Measurements from ENCODE around the gene TFDP3. TPM values are rescaled to one million over a fixed set of nuclear protein-coding genes. Genes with fewer than 3 reads are reported as not detected.

TFDP3 gene
- total and polyA plus RNA-seq, 5 donors: not detected

GRCh38 chrX:133232331-133232730, 14.2 kb upstream of the TFDP3 start:
- intact Hi-C loops (cut with DNase I): no loop called here
- Histone ChIP-seq H3K4me3 (ENCODE audit: low read length) (no peak overlapping the region), H3K27me3 (ENCODE audit: control insufficient read depth, insufficient read depth) (no peaks in the 10 kb centered on the region), H3K4me1 (ENCODE audit: control insufficient read depth, insufficient read depth, low read length) (no peaks in the 10 kb centered on the region), H3K27ac (ENCODE audit: low read length) (no peak overlapping the region), H3K9me3 (ENCODE audit: control insufficient read depth, low read length) (no peaks in the 10 kb centered on the region)
- ATAC-seq (no peak), DNase-seq (no peak)
- 44% methylated on average over 1 of the region's 1 CpG for WGBS

GRCh38 chrX:133229361-133229760, 11.2 kb upstream of the TFDP3 start:
- intact Hi-C loops (cut with DNase I): no loop called here
- DNase-seq: no peak

DNA sequence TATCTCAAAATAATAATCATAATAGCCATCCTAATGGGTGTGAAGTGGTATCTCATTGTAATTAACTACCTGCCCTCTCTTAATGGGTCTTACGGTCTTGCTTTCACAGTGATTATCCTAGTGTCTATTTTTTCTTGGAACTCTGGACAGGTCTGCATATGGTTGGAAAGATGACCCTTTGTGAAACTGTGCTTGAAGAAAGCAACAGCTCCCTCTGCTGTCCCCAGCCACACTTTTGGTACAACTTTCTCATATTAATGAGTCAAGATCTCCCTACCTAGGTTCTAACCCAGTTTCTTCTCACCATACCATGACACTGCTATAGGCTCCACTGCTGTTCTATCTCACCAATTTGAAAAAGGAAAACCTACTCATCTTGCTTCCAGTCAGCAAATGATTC, 2.4 kb downstream of the TFDP3 start:
- H3K9me3 ChIP-seq (ENCODE audit: control insufficient read depth, low read length): no peaks in the 10 kb centered on the region
- no peak for ATAC-seq
- intact Hi-C loops (cut with DNase I): no loop called here

More at GRCh38 chrX:133229361-133229760, 11.2 kb upstream of the TFDP3 start:
- Histone ChIP-seq H3K4me1 (ENCODE audit: control insufficient read depth, insufficient read depth, low read length) (no peaks in the 10 kb centered on the region), H3K4me3 (ENCODE audit: low read length) (no peak overlapping the region), H3K9me3 (ENCODE audit: control insufficient read depth, low read length) (no peaks in the 10 kb centered on the region), H3K27ac (ENCODE audit: low read length) (no peak overlapping the region), H3K27me3 (ENCODE audit: control insufficient read depth, insufficient read depth) (no peaks in the 10 kb centered on the region)
- WGBS: 84% methylated on average over 4 of the region's 4 CpGs
- no peak for ATAC-seq

GRCh38 chrX:133215017-133215416, 3.1 kb downstream of the TFDP3 start:
- intact Hi-C loops (cut with DNase I): no loop called here
- Histone ChIP-seq H3K4me3 (ENCODE audit: low read length) (no peak overlapping the region), H3K4me1 (ENCODE audit: control insufficient read depth, insufficient read depth, low read length) (no peaks in the 10 kb centered on the region), H3K27me3 (ENCODE audit: control insufficient read depth, insufficient read depth) (no peaks in the 10 kb centered on the region), H3K27ac (ENCODE audit: low read length) (no peak overlapping the region), H3K9me3 (ENCODE audit: control insufficient read depth, low read length) (no peaks in the 10 kb centered on the region)
- 83% methylated on average over 3 of the region's 3 CpGs for WGBS
- DNase-seq (no peak), ATAC-seq (no peak)

More for the DNA sequence above, 2.4 kb downstream of the TFDP3 start:
- H3K4me1 ChIP-seq (ENCODE audit: control insufficient read depth, insufficient read depth, low read length): no peaks in the 10 kb centered on the region
- WGBS: 76% methylated on average over 1 of the region's 1 CpG
- DNase-seq: no peak
- no peaks in the 10 kb centered on the region for H3K27me3 ChIP-seq (ENCODE audit: control insufficient read depth, insufficient read depth)
- no peak overlapping the region for H3K4me3 ChIP-seq (ENCODE audit: low read length)
- H3K27ac ChIP-seq (ENCODE audit: low read length): no peak overlapping the region

DNA sequence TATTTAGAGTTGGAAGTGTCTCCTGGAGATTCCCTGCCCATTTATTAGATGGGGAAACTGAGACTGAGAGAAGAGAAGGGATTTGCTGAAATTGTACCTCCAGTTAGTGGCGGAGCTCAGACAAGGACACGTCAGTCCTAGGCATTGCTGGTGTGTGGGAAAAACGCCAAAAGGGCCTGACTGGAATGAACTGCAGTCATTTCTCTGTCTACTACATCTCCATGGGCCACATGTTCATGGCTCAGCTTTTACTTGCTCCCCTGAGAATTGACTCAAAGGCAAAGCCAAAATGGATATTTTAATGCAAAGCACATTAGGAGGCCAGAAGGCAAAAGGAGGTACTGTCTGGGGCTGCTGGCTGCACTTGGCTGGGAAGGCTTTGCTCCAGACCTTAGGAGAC, 3.9 kb downstream of the TFDP3 start:
- Histone ChIP-seq H3K27ac (ENCODE audit: low read length) (no peak overlapping the region), H3K4me1 (ENCODE audit: control insufficient read depth, insufficient read depth, low read length) (no peaks in the 10 kb centered on the region), H3K9me3 (ENCODE audit: control insufficient read depth, low read length) (no peaks in the 10 kb centered on the region), H3K4me3 (ENCODE audit: low read length) (no peak overlapping the region), H3K27me3 (ENCODE audit: control insufficient read depth, insufficient read depth) (no peaks in the 10 kb centered on the region)
- DNase-seq: no peak
- WGBS: 62% methylated on average over 3 of the region's 3 CpGs
- ATAC-seq: no peak
- intact Hi-C loops (cut with DNase I): no loop called here

GRCh38 chrX:133213117-133213516, 5.0 kb downstream of the TFDP3 start:
- intact Hi-C loops (cut with DNase I): no loop called here
- no peak for ATAC-seq
- H3K9me3 ChIP-seq (ENCODE audit: control insufficient read depth, low read length): no peaks in the 10 kb centered on the region
- DNase-seq: no peak
- WGBS: 76% methylated on average over 5 of the region's 5 CpGs
- no peaks in the 10 kb centered on the region for H3K4me1 ChIP-seq (ENCODE audit: control insufficient read depth, insufficient read depth, low read length)
- H3K27me3 ChIP-seq (ENCODE audit: control insufficient read depth, insufficient read depth): no peaks in the 10 kb centered on the region
- no peak overlapping the region for H3K27ac ChIP-seq (ENCODE audit: low read length)
- no peak overlapping the region for H3K4me3 ChIP-seq (ENCODE audit: low read length)

GRCh38 chrX:133207751-133208150, 10.4 kb downstream of the TFDP3 start:
- Histone ChIP-seq H3K4me1 (ENCODE audit: control insufficient read depth, insufficient read depth, low read length) (no peaks in the 10 kb centered on the region), H3K4me3 (ENCODE audit: low read length) (no peak overlapping the region), H3K9me3 (ENCODE audit: control insufficient read depth, low read length) (no peaks in the 10 kb centered on the region), H3K27ac (ENCODE audit: low read length) (no peak overlapping the region), H3K27me3 (ENCODE audit: control insufficient read depth, insufficient read depth) (no peaks in the 10 kb centered on the region)
- ATAC-seq: no peak
- intact Hi-C loops (cut with DNase I): no loop called here
- no peak for DNase-seq
- 60% methylated on average over 2 of the region's 2 CpGs for WGBS

GRCh38 chrX:133191739-133192039, 26.5 kb downstream of the TFDP3 start:
- H3K27me3 ChIP-seq (ENCODE audit: control insufficient read depth, insufficient read depth): no peaks in the 10 kb centered on the region
- no peaks in the 10 kb centered on the region for H3K4me1 ChIP-seq (ENCODE audit: control insufficient read depth, insufficient read depth, low read length)
- intact Hi-C loops (cut with DNase I): no loop called here
- 32% methylated on average over 1 of the region's 1 CpG for WGBS
- no peak for DNase-seq
- ATAC-seq: no peak
- H3K27ac ChIP-seq (ENCODE audit: low read length): no peak overlapping the region
- H3K4me3 ChIP-seq (ENCODE audit: low read length): no peak overlapping the region
- no peaks in the 10 kb centered on the region for H3K9me3 ChIP-seq (ENCODE audit: control insufficient read depth, low read length)

DNA sequence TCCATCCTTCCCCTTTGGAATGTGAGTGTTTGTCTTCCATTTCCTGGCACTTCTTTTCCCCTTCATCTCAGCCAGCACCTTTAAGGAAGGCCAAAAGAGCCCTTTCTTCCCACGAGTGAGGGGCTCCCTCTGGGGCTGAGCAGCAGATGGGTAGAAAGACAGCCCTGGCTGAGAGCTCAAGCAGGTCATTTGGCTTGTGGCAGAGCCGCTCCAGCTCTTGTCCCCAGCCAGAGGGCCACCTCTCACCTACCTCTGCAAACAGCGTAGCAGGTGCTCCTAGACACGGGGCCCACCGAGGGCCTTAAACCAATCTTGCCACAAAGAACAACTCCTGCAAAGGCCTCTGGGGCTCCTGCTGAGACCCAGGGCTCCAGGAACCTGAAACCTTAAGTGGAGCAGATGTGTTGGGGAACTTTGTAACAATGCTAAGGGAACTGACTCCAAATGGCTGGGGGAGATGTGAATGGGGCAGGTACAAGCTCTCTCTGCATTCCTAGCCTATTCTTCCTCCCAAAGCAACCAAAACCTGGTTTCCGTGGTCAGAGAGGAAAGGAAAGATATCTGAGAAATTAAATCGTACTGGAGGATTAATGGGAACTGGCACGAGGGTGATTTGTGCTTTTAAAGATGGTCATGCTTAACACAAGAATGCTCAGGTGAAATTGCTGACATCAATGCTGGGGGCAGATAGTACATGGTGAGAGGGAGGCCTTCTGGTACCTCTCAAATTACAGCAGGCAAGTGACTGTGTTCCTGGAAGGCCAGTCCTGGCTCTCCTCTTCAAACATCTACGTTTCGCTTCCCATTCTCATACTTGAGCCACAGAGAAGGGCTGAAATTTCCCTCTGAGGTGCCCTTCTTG, 27.0 kb downstream of the TFDP3 start:
- no peak for ATAC-seq
- no peak for DNase-seq
- Histone ChIP-seq H3K27me3 (ENCODE audit: control insufficient read depth, insufficient read depth) (no peaks in the 10 kb centered on the region), H3K4me1 (ENCODE audit: control insufficient read depth, insufficient read depth, low read length) (no peaks in the 10 kb centered on the region), H3K4me3 (ENCODE audit: low read length) (no peak overlapping the region), H3K27ac (ENCODE audit: low read length) (no peak overlapping the region), H3K9me3 (ENCODE audit: control insufficient read depth, low read length) (no peaks in the 10 kb centered on the region)
- intact Hi-C loops (cut with DNase I): no loop called here
- 79% methylated on average over 10 of the region's 10 CpGs for WGBS

DNA sequence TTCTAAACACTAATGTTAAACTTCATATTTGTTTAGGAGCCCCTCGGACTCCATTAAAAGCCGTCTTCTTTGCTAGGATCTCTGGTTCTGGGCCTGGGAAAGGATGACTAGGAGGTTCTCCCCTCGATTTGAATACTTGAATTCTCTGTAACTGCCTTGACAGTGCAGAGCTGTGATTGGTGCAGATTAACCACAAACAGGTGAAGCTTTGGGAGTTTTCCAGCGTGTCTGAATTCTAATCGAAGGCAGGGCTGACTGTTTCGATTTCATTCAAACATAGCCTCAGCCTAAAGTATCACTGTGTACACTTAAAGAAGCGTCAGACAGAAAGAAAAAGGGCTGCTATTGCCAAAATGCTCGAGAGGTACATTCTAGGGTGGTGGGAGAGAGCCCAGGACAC, 29.0 kb downstream of the TFDP3 start:
- Histone ChIP-seq H3K4me3 (ENCODE audit: low read length) (no peak overlapping the region), H3K27me3 (ENCODE audit: control insufficient read depth, insufficient read depth) (no peaks in the 10 kb centered on the region), H3K4me1 (ENCODE audit: control insufficient read depth, insufficient read depth, low read length) (no peaks in the 10 kb centered on the region), H3K27ac (ENCODE audit: low read length) (no peak overlapping the region), H3K9me3 (ENCODE audit: control insufficient read depth, low read length) (no peaks in the 10 kb centered on the region)
- intact Hi-C loops (cut with DNase I): no loop called here
- DNase-seq: no peak
- WGBS: 58% methylated on average over 8 of the region's 8 CpGs
- no peak for ATAC-seq

DNA sequence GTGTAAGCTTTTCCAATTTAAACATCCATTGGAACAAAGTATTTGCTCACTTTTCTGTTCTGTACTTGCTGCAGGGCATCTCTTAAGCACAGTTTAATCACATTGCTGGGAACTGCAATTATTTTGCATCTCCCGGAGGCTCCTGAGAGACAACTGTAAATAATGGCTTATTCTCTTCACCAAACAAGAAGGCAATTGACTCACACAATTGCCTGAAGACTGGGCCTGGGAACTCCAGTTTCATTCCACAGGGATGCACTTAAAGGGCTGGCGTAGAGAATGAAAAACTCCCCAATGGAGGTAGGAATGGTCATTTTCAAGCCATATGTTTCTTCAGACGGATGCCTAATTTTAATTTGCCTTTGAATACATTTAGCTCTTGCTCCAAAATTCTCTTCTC, 29.5 kb downstream of the TFDP3 start:
- DNase-seq (no peak), ATAC-seq (no peak)
- Histone ChIP-seq H3K27ac (ENCODE audit: low read length) (no peak overlapping the region), H3K9me3 (ENCODE audit: control insufficient read depth, low read length) (no peaks in the 10 kb centered on the region), H3K27me3 (ENCODE audit: control insufficient read depth, insufficient read depth) (no peaks in the 10 kb centered on the region), H3K4me1 (ENCODE audit: control insufficient read depth, insufficient read depth, low read length) (no peaks in the 10 kb centered on the region), H3K4me3 (ENCODE audit: low read length) (no peak overlapping the region)
- intact Hi-C loops (cut with DNase I): no loop called here
- 56% methylated on average over 3 of the region's 3 CpGs for WGBS

DNA sequence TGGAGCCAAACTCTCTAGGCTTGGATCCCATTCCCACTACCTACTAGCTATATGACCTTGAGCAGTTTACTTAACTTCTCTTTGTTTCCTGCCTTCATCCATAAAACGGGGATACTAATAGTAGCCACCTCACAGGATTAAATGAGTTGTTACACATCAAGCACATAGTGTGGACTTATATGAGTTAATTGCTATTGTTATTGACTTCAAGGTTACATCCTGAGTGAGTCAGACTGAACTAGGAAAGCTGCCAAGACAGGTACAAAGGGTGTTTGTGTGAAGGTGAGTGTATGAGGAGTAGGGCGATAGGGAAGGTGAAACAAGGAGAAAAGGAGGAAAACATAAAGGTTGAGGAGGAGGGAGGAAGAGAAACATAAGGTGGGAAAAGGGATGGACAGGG, 32.2 kb downstream of the TFDP3 start:
- 79% methylated on average over 2 of the region's 2 CpGs for WGBS
- Histone ChIP-seq H3K27me3 (ENCODE audit: control insufficient read depth, insufficient read depth) (no peaks in the 10 kb centered on the region), H3K9me3 (ENCODE audit: control insufficient read depth, low read length) (no peaks in the 10 kb centered on the region), H3K27ac (ENCODE audit: low read length) (no peak overlapping the region), H3K4me3 (ENCODE audit: low read length) (no peak overlapping the region), H3K4me1 (ENCODE audit: control insufficient read depth, insufficient read depth, low read length) (no peaks in the 10 kb centered on the region)
- ATAC-seq (no peak), DNase-seq (no peak)
- intact Hi-C loops (cut with DNase I): no loop called here

All from right cardiac atrium (tissue), 5 donors.